DMS79 (cell line): ENCODE measurements around the gene CD320.
"Not testable (repeated sequence)": the region's sequence is repeated elsewhere in the genome, so short reads cannot be mapped to it uniquely, and the experiment has no call there.

ENCODE experiments used
- DNase-seq: peaks from one replicate; lab custom pipeline; 2025; lab: John Stamatoyannopoulos, UW

Gene CD320

DNA sequence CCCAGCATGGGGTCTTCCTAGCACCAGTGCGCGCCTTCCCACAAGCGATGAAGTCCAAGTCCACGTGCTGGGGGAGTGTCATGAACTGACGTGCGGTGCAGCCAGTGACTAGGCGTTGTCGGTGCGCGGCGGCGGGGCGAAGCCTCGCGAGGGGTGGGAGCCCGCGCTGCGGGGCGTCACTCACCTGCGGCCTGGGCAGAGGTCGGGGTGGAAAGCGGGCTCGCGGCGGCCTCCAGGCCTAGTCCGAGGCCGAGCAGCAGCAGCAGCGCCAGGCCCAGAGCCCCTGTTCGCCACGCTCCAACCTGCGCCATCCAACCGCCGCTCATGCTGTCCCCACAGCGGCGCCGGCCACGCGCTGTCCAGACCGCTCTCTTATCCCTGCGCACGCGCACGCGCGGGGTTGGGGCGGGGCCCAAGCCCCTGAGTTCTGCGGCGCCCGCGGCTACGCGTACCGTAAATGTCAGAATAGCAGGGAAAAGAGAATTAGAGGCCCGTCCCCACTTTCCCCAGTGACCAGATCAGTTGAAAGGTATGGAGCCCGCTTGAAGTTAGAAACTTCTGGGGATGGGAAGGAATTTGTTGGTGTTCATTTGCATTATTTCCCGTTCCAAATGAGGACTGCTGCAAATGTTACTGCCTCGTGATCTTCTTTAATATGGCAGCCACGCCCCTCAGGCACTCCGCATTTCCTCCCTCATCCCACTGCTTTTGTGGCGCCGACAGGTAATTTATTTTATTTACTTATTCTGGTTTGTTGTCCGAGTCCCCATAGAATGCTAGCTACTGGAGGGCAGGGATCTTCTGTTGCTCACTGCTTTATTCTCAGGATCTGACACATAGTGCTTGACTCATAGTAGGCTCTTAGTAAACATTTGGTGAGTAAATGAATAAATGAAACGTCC, at the start of gene CD320:
Gene CD320, minus strand, starts transcription at position 394 of the 902 bp plus-strand sequence. Its CDS starts 68 bp downstream, at position 326.
- peak; percentile 77 for DNase-seq

DNA sequence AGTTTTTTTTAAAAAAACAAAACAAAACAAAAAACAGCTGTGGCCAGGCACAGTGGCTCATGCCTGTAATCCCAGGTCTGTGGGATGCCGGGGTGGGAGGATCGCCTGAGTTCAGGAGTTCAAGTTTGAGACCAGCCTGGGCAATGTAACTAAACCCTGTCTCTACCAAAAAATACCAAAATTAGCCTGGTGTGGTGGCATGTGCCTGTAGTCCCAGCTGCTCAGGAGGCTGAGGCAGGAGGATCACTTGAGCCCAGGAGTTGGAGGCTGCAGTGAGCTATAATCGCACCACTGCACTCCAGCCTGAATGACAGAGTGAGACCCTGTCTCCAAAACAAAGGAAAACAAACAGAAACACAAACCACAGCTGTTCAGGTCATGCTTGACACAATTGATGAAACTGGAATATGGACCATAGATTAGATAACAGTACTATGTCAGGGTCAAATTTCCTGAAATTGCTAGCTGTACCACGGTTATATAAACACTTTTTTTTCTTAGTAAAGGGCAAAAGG, 48.9 kb upstream of the CD320 start:
- no peak for DNase-seq

DNA sequence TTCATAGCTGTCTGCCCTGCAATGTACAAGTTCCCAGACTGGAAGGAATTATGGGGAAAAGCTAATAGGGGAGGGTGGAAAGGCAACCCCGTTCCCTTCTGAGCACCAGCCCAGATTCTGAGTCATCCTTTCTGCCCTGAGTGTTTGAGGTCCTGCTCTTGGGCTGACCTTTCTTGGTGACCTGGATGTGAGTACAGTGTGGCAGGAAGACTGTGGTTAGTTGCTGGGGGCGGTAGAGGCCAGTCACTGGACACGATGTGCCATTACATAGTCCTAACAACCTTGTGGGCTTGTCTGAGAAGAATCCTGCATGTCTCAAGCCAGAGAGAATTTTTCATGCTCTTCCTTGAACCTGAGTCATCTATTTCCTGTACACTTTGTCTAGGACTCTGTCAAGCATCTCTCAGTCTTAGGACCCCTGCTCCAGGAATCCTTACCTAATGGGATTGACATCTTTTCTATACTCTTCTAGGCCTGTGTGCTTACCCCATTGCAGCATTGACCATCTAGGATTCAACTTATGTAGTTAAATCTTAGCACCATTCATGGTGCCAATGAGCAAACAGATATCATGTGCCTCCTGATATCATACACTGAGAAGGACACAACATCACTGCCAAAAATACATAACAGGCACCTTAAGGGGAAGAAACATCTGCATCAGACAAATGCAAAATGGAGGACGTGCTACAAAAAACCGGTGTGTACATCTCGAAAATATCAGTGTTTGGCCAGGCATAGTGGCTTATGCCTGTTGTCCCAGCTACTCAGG, 47.7 kb upstream of the CD320 start:
- no peak for DNase-seq

DNA sequence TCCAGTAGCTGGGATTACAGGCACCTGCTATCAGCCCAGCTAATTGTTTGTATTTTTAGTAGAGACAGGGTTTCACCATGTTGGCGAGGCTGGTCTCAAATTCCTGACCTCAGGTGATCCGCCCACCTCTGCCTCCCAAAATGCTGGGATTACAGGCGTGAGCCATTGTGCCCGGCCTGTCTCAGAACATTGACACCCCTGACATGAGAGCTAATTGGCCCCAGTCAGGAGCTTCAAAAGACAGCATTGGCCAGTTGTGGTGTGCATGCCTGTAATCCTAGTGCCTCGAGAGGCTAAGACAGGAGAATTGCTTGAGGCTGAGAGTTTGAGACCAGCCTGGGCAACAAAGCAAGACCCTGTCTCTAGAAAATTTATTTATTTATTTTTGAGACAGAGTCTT, 44.7 kb upstream of the CD320 start:
- not testable (repeated sequence) for DNase-seq

DNA sequence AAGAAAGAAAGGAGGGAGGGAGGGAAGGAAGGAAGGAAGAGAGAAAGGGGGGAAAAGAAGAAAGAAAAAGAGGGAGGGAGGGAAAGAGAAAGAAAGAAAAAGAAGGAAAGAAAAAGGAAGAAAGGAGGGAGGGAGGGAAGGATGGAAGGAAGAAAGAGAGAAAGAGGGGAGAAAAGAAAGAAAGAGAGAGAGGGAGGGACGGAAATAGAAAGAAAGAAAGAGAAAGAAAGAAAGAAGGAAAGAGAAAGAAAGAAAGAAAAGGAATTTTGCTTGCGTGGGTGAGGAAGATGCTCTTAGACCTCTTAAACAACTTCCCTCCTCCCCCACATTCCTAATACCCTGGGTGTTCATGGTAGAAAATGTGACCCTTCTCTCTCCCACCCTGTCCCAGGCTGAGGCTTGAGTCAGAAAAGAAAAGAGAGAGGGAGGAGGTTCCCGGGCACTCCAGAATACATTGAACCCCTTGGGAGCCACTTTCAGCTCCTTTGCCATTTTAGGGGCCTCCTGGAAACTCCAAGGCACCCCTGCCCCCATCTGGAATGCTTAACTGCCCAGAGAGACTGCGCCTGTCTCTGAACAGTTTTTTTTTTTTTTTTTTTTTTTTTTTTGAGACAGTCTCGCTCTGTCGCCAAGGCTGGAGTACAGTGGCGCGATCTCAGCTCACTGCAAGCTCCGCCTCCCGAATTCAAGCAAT, 44.1 kb upstream of the CD320 start:
- peak; percentile 19 for DNase-seq

DNA sequence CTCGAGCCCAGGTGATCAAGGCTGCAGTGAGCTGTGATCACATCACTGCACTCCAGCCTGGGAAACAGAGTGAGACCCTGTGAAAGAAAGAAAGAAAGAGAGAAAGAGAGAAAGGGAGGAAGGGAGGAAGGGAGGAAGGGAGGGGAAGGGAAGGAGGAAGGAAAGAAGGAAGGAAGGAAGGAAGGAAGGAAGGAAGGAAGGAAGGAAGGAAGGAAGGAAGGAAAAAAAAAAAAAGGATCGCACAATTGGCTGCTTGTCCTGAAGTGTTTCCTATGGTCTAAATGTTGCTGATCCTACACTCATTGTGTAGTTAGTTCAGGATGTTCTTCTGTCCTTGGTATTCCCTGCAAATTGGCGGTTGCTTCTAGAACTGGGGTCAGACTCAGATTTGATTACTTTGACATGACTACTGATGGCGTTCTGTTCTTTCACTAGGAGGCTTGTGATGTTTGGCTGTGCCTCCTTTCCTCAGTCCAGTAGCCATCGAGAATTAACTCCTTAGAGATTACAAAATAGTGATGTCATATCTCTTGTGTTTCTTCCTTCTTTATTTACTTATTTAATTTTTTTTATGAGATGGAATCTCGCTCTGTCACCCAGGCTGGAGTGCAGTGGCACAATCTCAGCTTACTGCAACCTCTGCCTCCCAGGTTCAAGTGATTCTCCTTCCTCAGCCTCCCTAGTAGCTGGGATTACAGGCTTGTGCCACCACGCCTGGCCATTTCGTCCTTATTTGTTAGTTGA, 41.6 kb upstream of the CD320 start:
- DNase-seq: not testable (repeated sequence)

DNA sequence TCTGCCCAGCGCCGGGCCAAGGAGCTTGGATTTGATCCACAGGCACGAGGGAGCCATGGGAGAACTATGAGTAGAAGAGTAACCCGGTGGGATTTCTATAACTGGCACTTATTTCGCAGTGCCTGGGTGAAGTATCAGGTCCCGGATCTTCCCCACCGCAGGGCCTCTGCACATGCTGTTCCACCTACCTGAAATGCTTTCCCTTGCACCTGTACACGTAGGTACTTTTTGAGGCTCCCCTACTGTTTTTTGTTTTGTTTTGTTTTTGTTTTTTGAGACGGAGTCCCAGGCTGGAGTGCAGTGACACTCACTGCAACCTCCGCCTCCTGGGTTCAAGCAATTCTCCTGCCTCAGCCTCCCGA, 35.3 kb upstream of the CD320 start:
- no peak for DNase-seq

DNA sequence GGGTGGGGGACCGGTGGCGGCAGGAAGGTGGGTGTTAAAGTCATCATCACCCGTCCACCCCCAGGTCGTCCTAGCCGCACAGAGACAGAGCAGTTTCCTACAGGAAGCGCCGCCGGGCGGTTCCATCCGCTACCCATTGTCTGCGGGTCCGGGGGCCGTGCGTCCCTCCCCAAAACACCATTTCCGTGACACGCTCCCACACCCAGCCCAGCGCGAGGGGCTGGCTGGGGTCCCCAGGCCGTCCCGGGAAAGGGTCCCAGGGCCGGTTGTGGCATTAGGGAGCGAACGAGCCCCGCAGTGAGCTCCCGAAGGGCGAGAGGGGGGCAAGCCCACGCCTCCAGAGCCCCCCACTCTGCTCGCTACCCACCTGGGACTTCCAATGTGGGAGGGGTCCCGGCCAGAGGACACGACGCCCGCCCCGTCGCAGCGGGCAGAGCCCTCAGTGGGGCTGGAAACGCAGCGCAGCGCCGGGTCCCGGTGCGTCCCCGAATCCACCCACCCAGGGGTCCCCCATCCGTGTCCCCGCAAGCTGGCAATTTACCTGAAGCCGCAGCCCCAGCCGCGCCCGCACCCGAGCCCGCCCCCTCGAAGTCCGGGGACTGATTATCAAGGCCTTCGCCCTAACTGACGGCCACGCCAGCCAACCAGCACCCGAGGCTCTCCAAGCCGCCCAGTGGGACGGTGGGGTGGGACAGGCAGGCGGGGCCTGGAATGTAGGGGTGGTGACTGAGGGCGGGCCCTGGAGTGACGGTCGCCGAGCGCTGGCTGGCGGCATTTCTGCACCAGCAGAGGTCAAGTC, 34.7 kb upstream of the CD320 start, which contains the start of gene KANK3:
Gene KANK3, minus strand, starts transcription at position 579 of the 799 bp plus-strand sequence. CDS start 5,434 bp downstream, outside the sequence.
- DNase-seq: peak; percentile 50

DNA sequence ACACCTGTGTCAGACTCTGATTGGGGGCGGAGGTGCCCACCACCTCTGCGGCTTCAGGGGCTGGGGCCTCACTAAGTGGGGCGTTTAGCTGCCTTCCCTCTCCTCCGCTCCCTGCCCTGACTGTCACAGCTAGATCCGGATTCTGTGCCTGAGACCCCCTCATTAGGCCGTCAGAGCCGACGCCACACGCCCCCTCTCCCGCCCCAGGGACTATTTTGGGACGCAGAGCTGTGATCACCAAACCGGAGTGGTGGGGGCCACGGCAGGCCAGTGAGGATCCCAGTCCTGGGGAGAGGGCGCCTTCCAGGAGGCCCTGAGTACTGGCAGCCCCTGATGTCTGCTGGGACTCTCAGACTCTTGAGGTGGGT, 34.1 kb upstream of the CD320 start:
- no peak for DNase-seq

DNA sequence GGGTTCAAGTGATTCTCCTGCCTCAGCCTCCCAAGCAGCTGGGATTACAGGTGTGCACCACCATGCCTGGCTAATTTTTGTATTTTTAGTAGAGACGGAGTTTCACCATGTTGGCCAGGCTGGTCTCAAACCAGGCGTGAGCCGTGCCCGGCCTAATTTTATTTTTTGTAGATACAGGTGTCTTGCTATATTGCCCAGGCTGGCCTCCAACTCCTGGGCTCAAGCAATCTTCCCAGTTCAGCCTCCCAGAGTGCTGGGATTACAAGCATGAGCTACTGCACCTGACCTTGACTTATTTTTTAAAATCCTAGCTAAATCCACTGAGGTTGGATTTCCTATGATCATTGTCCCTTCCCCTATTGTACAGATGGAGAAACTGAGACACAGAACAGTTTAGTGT, 33.3 kb upstream of the CD320 start:
- DNase-seq: not testable (repeated sequence)

DNA sequence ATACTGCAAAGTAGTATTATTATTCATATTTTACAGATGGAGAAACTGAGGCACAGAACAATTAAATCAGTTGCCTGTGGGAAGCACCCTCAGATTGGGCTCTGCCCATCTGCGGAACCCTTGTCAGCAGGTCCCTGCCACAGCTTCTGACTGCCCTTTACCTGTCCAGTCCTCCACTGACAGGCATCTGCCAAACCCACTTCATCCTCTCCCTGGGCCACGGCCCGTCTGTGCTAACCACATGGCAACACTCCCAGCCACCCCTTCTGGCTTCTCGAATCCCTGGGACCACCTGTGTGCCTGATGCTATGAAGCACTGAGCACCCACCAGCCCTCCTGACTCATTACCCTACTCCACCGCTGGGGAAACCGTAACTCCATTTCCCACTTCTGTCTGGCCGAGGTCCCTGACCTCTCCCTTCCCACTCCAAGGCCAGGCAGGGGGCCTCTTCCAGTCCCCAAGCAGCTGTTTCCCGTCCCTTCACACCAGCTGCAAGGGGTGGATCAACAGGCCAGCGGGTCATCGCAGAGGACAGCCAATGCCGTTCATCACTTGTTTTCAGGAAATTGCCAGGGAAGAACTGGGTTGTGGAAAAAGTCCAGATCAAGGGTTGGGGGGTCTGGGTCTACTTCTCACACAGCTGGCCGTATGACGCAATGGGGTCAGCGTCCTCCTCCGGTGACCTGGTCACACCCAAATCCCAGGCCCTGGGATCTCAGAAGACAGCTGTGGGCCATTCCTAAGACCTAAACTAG, 32.4 kb upstream of the CD320 start:
- no peak for DNase-seq

DNA sequence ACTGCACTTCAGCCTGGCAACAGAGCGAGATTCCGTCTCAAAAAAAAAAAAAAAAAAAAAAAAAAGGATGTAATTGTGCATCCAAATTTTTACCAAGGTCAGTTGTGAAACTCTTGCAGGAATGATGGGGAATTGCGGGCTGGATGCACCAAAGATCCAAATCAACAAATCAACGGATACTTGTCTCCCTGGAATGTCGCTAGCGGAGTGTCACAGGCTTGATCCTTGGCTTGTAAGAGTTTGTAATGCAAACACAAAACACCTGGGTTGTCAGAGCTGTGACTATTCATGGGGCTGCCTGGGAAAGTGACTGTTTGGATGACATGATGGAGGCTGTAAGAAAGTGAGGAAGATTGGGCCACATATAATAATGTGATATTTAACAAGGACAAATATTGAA, 30.7 kb upstream of the CD320 start:
- DNase-seq: no peak

DNA sequence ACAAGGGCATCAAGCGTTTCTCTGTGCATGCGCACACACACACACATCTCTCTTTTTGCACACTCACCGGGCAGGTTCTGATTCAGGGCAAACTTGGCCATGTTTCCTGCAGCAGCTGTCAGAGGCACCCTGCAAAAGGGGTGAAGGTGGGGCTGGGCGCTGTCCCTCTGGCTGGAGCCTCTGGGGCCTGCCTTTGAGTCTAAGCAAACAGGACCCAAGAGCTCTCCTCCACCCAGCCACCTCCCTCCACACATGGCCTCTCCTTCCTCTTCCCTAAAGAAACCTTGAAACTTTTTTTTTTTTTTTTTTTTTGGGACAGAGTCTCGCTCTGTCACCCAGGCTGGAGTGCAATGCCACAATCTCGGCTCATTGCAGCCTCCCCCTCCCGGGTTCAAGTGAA, 29.6 kb upstream of the CD320 start:
- DNase-seq: no peak

DNA sequence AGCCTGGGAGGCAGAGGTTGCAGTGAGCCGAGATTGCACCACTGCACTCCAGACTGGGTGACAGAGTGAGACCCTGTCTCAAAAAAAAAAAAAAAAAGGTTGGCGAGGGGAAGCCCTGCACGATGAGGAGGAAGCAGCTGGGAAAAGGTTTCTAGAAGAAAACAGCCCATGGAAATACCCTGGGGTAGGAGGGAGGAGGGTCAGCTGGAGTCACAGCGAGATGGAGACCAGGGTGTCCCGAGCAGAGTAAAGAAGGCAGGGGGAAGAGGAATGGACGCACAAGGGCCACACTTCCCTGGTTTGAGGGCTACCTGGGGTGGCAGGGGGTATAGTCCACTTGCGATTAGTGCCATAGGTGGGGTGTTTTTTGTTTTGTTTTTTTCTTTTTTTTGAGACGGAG, 28.5 kb upstream of the CD320 start:
- no peak for DNase-seq

DNA sequence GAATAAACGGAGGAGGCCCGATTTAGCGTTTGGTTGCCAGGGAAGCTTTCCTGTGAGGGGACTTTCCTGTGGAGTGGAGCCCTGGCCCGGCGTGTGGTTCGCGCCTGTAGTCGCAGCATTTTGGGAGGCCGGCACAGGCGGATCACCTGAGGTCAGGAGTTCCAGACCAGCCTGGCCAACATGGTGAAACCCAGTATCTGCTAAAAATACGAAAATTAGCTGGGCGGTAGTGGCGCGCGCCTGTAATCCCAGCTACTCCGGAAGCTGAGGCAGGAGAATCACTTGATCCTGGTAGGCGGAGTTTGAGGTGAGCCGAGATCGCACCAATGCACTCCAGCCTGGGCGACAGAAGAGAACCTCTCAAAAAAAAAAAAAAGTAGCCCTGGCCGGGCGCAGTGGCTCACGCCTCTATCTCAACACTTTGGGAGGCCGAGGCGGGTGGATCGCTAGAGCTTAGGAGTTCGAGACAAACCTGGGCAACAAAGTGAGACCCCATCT, 28.0 kb upstream of the CD320 start:
- peak; percentile 47 for DNase-seq

DNA sequence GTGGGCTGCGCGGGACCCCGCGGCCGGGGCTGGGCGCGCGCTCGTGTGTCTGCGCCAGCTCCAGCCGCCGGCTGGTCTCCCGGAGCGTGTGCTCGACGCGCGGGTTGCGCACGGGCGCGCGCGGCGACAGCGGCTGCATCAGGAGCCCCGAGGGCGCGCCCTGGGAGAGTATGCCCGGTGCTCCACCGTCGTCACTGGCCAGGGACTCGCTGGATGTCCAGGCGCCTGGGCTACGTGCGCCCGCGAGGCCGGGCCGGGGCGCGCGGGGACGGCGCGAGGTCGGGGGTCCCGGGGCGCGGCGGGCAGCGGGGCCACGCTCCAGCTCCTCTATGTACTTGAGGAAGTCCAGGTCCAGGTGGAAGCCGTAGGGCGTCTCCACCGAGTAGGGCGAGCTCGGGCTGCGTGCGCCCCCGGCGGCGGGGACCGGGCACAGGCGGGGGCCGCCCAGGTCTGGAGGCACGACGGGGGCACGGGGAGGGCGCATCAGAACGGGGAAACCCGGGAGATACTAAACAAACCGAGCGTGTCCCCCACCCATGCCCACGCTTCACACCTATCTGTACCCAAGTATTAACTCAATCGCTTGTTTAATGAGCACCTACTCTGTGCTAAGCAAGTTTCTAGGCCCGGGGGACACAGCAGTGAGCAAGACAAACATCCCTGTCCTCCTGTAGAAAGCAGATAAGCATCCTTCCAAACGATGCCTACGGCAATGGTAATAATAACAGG, 27.3 kb upstream of the CD320 start:
- DNase-seq: peak; percentile 32

DNA sequence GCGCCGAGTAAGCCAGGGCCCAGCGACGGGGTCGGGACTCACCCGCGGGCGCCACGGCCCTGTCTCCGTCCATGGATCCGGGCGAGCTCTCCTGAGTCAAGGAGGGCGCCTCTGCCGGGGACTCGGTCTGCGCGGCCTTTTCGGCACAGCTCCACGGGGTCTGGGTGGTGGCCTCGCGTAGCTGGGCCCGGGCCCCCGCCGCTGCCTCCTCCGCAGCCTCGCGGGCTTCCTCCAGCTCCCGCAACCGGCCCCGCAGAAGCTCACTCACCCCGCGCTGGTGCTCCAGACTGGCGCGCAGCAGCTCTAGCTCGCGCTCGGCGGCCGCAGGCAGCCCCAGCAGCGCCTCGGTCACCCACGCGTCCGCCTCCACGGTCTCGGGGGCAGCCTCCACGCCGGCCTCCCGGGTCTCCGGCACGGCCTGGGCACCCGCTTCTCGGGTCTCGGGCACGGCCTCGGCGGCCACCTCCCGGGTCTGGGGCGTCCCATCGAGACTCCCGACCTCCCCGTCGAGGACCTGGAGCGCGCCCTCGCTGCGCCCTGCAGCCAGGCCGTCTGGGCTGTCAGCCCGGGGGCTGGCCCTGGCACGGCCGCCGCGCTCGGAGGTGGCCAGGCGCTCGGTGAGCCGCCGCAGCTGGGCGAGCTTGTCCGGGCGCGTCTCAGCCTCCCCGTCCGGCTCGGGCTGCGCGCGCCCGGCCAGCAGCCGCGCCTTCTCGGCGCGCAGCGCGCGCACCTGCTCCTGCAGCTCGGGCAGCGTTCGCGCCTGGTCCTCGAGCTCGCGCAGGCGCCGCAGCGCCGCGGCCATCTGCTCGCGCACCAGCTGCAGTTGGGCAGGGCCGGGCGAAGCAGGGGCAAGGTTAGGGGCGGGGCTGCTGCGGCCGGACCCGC, 26.5 kb upstream of the CD320 start:
- peak; percentile 58 for DNase-seq
